ENCODE data around the gene ROR1. TPM values are rescaled to one million over a fixed set of nuclear protein-coding genes. Genes with fewer than 3 reads are reported as not detected.

The ROR1 gene
- total and polyA plus RNA-seq, 9 of the 15 experiments (the other 6 are each of a cell fraction or from before 2014, with no cell fraction given): 0.02 TPM; not detected in 8

- ATAC-seq: no peak
- POLR2A ChIA-PET: no interaction called here
- intact Hi-C loops (cut with micrococcal nuclease) (no loop called here), in situ Hi-C loops (cut with MboI) (no loop called here)
- FAIRE-seq: no peak
- BruUV-seq (replicated peaks): no TSS peak
- no peaks in the 10 kb centered on the region for H3K36me3 ChIP-seq (ENCODE audit: control insufficient read depth, insufficient read depth, low read length)
- H2AFZ ChIP-seq (ENCODE audit: low read depth, low read length): no peak overlapping the region
- no peak overlapping the region for H3K9ac ChIP-seq (ENCODE audit: insufficient read depth in 1 of 2, low read depth in 2 of 2, low read length in 2 of 2)
- no peaks in the 10 kb centered on the region for H4K20me1 ChIP-seq (replicated peaks; ENCODE audit: control insufficient read depth, insufficient read depth, low read length)
- no peak overlapping the region for H3K4me2 ChIP-seq (ENCODE audit: insufficient read depth, low read length)
- no peak for DNase-seq (ENCODE audit: extremely low read depth in 1 of 4, low spot score in 3 of 4)
- no peaks in the 10 kb centered on the region for H3K79me2 ChIP-seq (ENCODE audit: control insufficient read depth, insufficient read depth, low read length)
- H3K27ac ChIP-seq (ENCODE audit: extremely low read depth, low read depth, low read length): no peak overlapping the region
- H3K4me1 ChIP-seq (replicated peaks in 1 of 2; ENCODE audit: control insufficient read depth in 2 of 2, insufficient read depth in 2 of 2, low read length in 2 of 2): no peaks in the 10 kb centered on the region
- no peaks in the 10 kb centered on the region for H3K9me3 ChIP-seq (replicated peaks; ENCODE audit: control insufficient read depth, insufficient read depth, low read depth, low read length)
- no peaks in the 10 kb centered on the region for H3K9me1 ChIP-seq (ENCODE audit: control insufficient read depth, insufficient read depth, low read length)
- CTCF ChIA-PET (ENCODE audit: low intra/inter-chr PET ratio): no interaction called here
- no peak for TF ChIP-seq ZNF347 (CRISPR knock-in tag; IDR thresholded peaks at IDR 0.05; ENCODE audit: low read depth)
- TF ChIP-seq ZNF445 (CRISPR knock-in tag; IDR thresholded peaks at IDR 0.05; ENCODE audit: low read depth): no peak
- TF ChIP-seq MLX (CRISPR knock-in tag; conservative IDR thresholded peaks at IDR 0.05): no peak
- no peak for TF ChIP-seq FIP1L1 (IDR thresholded peaks at IDR 0.05; ENCODE audit: low read depth, low read length, poor library complexity, severe bottlenecking)
- peaks cover 3 to 15% of the 10 kb centered on the region in 2 experiments; a peak in 2 of 5 replicates for H3K27me3 ChIP-seq (ENCODE audit: control insufficient read depth in 2 of 2, insufficient read depth in 2 of 2, low read length in 2 of 2)
- WGBS (ENCODE audit: insufficient coverage, low coverage, missing lambda C conversion rate): 0% methylated on average over 1 of the region's 1 CpG
- H3K4me3 ChIP-seq: no peak overlapping the region
Measured at GRCh38 chr1:63790989-63791388, 17.2 kb downstream of the ROR1 start.

GRCh38 chr1:63792152-63792551 lies 18.3 kb downstream of the ROR1 start:
- no peak for ATAC-seq
- H3K36me3 ChIP-seq (ENCODE audit: control insufficient read depth, insufficient read depth, low read length): no peaks in the 10 kb centered on the region
- no peak for DNase-seq (ENCODE audit: extremely low read depth in 1 of 4, low spot score in 3 of 4)
- no peak overlapping the region for H3K4me3 ChIP-seq
- no peak overlapping the region for H3K9ac ChIP-seq (ENCODE audit: insufficient read depth in 1 of 2, low read depth in 2 of 2, low read length in 2 of 2)
- no peak for FAIRE-seq
- no peak for TF ChIP-seq TRIM28 (IDR thresholded peaks at IDR 0.05)
- TF ChIP-seq MAFG (tag; conservative IDR thresholded peaks at IDR 0.05): no peak
- no peak for TF ChIP-seq MAX (CRISPR knock-in tag; IDR thresholded peaks at IDR 0.05)
- no peak for TF ChIP-seq ZNF586 (CRISPR knock-in tag; conservative IDR thresholded peaks at IDR 0.05)
- no peak for TF ChIP-seq POLR3A (IDR thresholded peaks at IDR 0.05; ENCODE audit: borderline replicate concordance, extremely low read depth, insufficient read depth, insufficient read length)
- no peak for TF ChIP-seq RREB1 (CRISPR knock-in tag; IDR thresholded peaks at IDR 0.05)
- ChIA-PET CTCF (ENCODE audit: low intra/inter-chr PET ratio) (no interaction called here), POLR2A (no interaction called here)
- H2AFZ ChIP-seq (ENCODE audit: low read depth, low read length): no peak overlapping the region
- no peaks in the 10 kb centered on the region for H3K9me3 ChIP-seq (replicated peaks; ENCODE audit: control insufficient read depth, insufficient read depth, low read depth, low read length)
- intact Hi-C loops (cut with micrococcal nuclease): no loop called here
- H3K4me2 ChIP-seq (ENCODE audit: insufficient read depth, low read length): no peak overlapping the region
- H3K27ac ChIP-seq (ENCODE audit: extremely low read depth, low read depth, low read length): no peak overlapping the region
- WGBS (ENCODE audit: insufficient coverage, low coverage, missing lambda C conversion rate): 0% methylated on average over 4 of the region's 4 CpGs
- H3K79me2 ChIP-seq (ENCODE audit: control insufficient read depth, insufficient read depth, low read length): no peaks in the 10 kb centered on the region
- no peaks in the 10 kb centered on the region for H3K9me1 ChIP-seq (ENCODE audit: control insufficient read depth, insufficient read depth, low read length)
- H3K4me1 ChIP-seq (replicated peaks in 1 of 2; ENCODE audit: control insufficient read depth in 2 of 2, insufficient read depth in 2 of 2, low read length in 2 of 2): no peaks in the 10 kb centered on the region
- in situ Hi-C loops (cut with MboI): no loop called here
- no TSS peak for BruUV-seq (replicated peaks)
- no peaks in the 10 kb centered on the region for H4K20me1 ChIP-seq (replicated peaks; ENCODE audit: control insufficient read depth, insufficient read depth, low read length)
- H3K27me3 ChIP-seq (ENCODE audit: control insufficient read depth in 2 of 2, insufficient read depth in 2 of 2, low read length in 2 of 2): peaks cover 3 to 15% of the 10 kb centered on the region in 2 experiments; a peak in 2 of 5 replicates
